ENCODE data around the gene KRR1. TPM values are rescaled to one million over a fixed set of nuclear protein-coding genes. Genes with fewer than 3 reads are reported as not detected.

Gene KRR1
- total and polyA plus RNA-seq, 2 of the 13 experiments (the other 11 are each of a cell fraction or from before 2014, with no cell fraction given), result 19.3 to 103 TPM

- TF ChIP-seq ZBTB49 (CRISPR knock-in tag; IDR thresholded peaks at IDR 0.05; ENCODE audit: borderline replicate concordance) (no peak), RARA (CRISPR knock-in tag; IDR thresholded peaks at IDR 0.05) (0 out of 2 replicates have a peak, but pooled peaks have one; percentile 8), GMEB1 (CRISPR knock-in tag; IDR thresholded peaks at IDR 0.05; ENCODE audit: borderline replicate concordance) (no peak), ZNF512 (CRISPR knock-in tag; IDR thresholded peaks at IDR 0.05) (no peak), TOPORS (CRISPR knock-in tag; IDR thresholded peaks at IDR 0.05) (no peak), DDIT3 (CRISPR knock-in tag; IDR thresholded peaks at IDR 0.05) (no peak), ZNF414 (CRISPR knock-in tag; IDR thresholded peaks at IDR 0.05) (no peak), SOX5 (CRISPR knock-in tag; IDR thresholded peaks at IDR 0.05; ENCODE audit: borderline replicate concordance) (peak; percentile 68; the same call in 1 of the 2 replicates), PHF21A (CRISPR knock-in tag; IDR thresholded peaks at IDR 0.05) (peak; percentile 35; the same call in 1 of the 2 replicates), ZBTB33 (CRISPR knock-in tag; IDR thresholded peaks at IDR 0.05) (no peak), ZNF460 (CRISPR knock-in tag; IDR thresholded peaks at IDR 0.05; ENCODE audit: borderline replicate concordance) (no peak), ZSCAN22 (CRISPR knock-in tag; IDR thresholded peaks at IDR 0.05) (no peak), NR0B2 (CRISPR knock-in tag; IDR thresholded peaks at IDR 0.05) (no peak)
Observed at GRCh38 chr12:75560167-75560566, 48.8 kb upstream of the KRR1 start (continued).
